Esophagus squamous epithelium (tissue), 4 donors: Measurements from ENCODE around the gene RAPGEF5.

Experiments used
- POLR2A ChIP-seq, 4 donors: fragments of 450-650 bp; IDR thresholded peaks; one replicate each; pipeline ENCODE4 v1.6.1; 2017; ENCODE audit warnings: antibody characterized with exemption in 4 of 4, mild to moderate bottlenecking in 4 of 4, moderate library complexity in 3 of 4
- TF ChIP-seq, protein P1 (sequence below), 6 experiments: fragments of 450-650 bp in 4 of 6; fragments of 200-600 bp in 2 of 6; sonication (generic) in 2 of 6; IDR thresholded peaks; one replicate each; pipeline ENCODE4 v1.5.1; 2016 to 2019; ENCODE audit warnings: antibody characterized with exemption in 6 of 6, mild to moderate bottlenecking in 4 of 6, moderate library complexity in 4 of 6

DNA sequence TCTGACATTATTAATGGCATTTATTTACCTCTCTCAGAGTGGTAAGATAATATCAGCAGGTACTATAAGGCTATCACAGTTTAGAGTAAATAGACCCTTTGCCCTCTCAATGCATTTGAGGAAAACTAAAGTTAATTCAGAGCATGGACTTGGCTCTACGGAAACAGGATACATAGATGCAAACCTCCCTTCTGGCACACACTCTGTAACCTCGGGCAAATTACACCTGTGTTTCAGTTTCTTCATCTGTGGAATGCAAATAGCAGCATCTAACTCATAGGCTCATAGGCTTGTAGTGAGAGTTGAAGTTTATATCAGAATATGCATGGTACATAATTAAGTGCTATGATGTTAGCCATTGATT is 5.6 kb downstream of the RAPGEF5 start:
- TF ChIP-seq, protein P1, sequence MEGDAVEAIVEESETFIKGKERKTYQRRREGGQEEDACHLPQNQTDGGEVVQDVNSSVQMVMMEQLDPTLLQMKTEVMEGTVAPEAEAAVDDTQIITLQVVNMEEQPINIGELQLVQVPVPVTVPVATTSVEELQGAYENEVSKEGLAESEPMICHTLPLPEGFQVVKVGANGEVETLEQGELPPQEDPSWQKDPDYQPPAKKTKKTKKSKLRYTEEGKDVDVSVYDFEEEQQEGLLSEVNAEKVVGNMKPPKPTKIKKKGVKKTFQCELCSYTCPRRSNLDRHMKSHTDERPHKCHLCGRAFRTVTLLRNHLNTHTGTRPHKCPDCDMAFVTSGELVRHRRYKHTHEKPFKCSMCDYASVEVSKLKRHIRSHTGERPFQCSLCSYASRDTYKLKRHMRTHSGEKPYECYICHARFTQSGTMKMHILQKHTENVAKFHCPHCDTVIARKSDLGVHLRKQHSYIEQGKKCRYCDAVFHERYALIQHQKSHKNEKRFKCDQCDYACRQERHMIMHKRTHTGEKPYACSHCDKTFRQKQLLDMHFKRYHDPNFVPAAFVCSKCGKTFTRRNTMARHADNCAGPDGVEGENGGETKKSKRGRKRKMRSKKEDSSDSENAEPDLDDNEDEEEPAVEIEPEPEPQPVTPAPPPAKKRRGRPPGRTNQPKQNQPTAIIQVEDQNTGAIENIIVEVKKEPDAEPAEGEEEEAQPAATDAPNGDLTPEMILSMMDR (IDR thresholded peaks at IDR 0.05), result no peak
- TF ChIP-seq POLR2A (IDR thresholded peaks at IDR 0.05), result no peak
